H1 (cell line): Measurements from ENCODE around the gene ATP5F1C. TPM values are rescaled to one million over a fixed set of nuclear protein-coding genes. Genes with fewer than 3 reads are reported as not detected.

Source experiments
- CTCF ChIA-PET: fragments of 300-600 bp; sonication (Branson Sonifier 250); formaldehyde crosslinking; loops from one replicate; lab custom pipeline; 2021; ENCODE audit not compliant: partially characterized antibody; lab: Charles Lee
- POLR2A ChIA-PET: fragments of 300-600 bp; sonication (Branson Sonifier 250); formaldehyde crosslinking; loops from one replicate; lab custom pipeline; 2021; ENCODE audit warnings: inconsistent platforms; ENCODE audit not compliant: partially characterized antibody; lab: Charles Lee
- DNase-seq, 2 experiments: peaks; one replicate each; pipeline versions ENCODE4 v3.0.0 to v3.0.0-alpha.2; 2010 to 2022; ENCODE audit warnings: low spot score in 2 of 2, low read depth in 1 of 2, mixed read lengths in 1 of 2
- FAIRE-seq: peaks from 2 replicates; lab custom pipeline; 2011; peaks lifted over from hg19 to GRCh38; lab: Jason Lieb, UNC
- H2AFZ ChIP-seq: 2 replicates; pipeline ENCODE4 v1.8.1; 2012; ENCODE audit warnings: low read length, inconsistent platforms
- H2AK5ac ChIP-seq: 2 replicates; pipeline ENCODE4 v1.6.1; 2013; ENCODE audit warnings: low read depth, low read length
- H2BK120ac ChIP-seq: replicated peaks from 2 replicates; pipeline ENCODE3; 2013; ENCODE audit warnings: low read depth, low read length, inconsistent platforms
- H2BK12ac ChIP-seq: 2 replicates; pipeline ENCODE4 v1.6.1; 2013; ENCODE audit warnings: low read depth, low read length
- H2BK15ac ChIP-seq: 2 replicates; pipeline ENCODE4 v1.6.1; 2013; ENCODE audit warnings: low read length
- H2BK20ac ChIP-seq: 2 replicates; pipeline ENCODE4 v1.6.1; 2013; ENCODE audit warnings: low read length
- H2BK5ac ChIP-seq: 2 replicates; pipeline ENCODE4 v1.6.1; 2013; ENCODE audit warnings: low read depth, low read length
- H3K14ac ChIP-seq: 2 replicates; pipeline ENCODE4 v1.6.1; 2013; ENCODE audit warnings: inconsistent platforms; ENCODE audit not compliant: insufficient read length
- H3K18ac ChIP-seq: 2 replicates; pipeline ENCODE4 v1.6.1; 2013; ENCODE audit warnings: low read length; ENCODE audit errors: extremely low read depth
- H3K23ac ChIP-seq: 2 replicates; pipeline ENCODE4 v1.6.1; 2013; ENCODE audit warnings: inconsistent platforms; ENCODE audit not compliant: insufficient read length
- H3K23me2 ChIP-seq: 2 replicates; pipeline ENCODE4 v1.6.1; 2013; ENCODE audit warnings: low read depth, low read length
- H3K27ac ChIP-seq: 2 replicates; pipeline ENCODE4 v1.6.1; 2011; ENCODE audit warnings: low read depth, low read length, inconsistent platforms
- H3K27me3 ChIP-seq, 4 experiments: replicated peaks in 1 of 4; 1 replicate in 1 of 4; 2 replicates in 3 of 4; pipeline versions ENCODE4 v1.6.1 to v1.8.1; 2011 to 2013; ENCODE audit warnings: low read length in 3 of 4, mild to moderate bottlenecking in 3 of 4, inconsistent platforms in 2 of 4, mixed read lengths in 2 of 4, moderate library complexity in 1 of 4; ENCODE audit not compliant: control insufficient read depth in 3 of 4, insufficient read depth in 3 of 4; ENCODE audit errors: extremely low read depth in 1 of 4
- H3K36me3 ChIP-seq, 4 experiments: 2 replicates each; pipeline versions ENCODE4 v1.6.1 to v1.8.1; 2011 to 2013; ENCODE audit warnings: mild to moderate bottlenecking in 4 of 4, low read length in 3 of 4, moderate library complexity in 2 of 4, control low read depth in 1 of 4, inconsistent platforms in 1 of 4; ENCODE audit not compliant: insufficient read depth in 4 of 4, control insufficient read depth in 2 of 4
- H3K4ac ChIP-seq: replicated peaks from 2 replicates; pipeline ENCODE3; 2013; ENCODE audit warnings: low read length, low read depth, mixed read lengths, inconsistent platforms; ENCODE audit not compliant: insufficient read length
- H3K4me1 ChIP-seq, 4 experiments: replicated peaks in 1 of 4; 1 replicate in 1 of 4; 2 replicates in 3 of 4; pipeline versions ENCODE4 v1.6.1 to v1.8.1; 2011 to 2013; ENCODE audit warnings: low read length in 3 of 4, inconsistent platforms in 2 of 4, mixed read lengths in 1 of 4; ENCODE audit not compliant: insufficient read depth in 4 of 4, control insufficient read depth in 3 of 4
- H3K4me2 ChIP-seq, 2 experiments: 2 replicates each; pipeline versions ENCODE4 v1.6.1 to v1.8.1; 2011 to 2013; ENCODE audit warnings: low read depth in 2 of 2, low read length in 2 of 2, control low read depth in 1 of 2, inconsistent platforms in 1 of 2, mild to moderate bottlenecking in 1 of 2; ENCODE audit not compliant: insufficient read depth in 1 of 2
- H3K4me3 ChIP-seq, 4 experiments: fragments of 200-600, 300-600 bp in 1 of 4; sonication (generic), shearing (Covaris generic), sonication (Bioruptor Twin) in 1 of 4; 2 replicates each; pipeline versions ENCODE4 v1.5.1 to v1.8.1; 2011 to 2016; ENCODE audit warnings: low read length in 4 of 4, low read depth in 3 of 4, control low read depth in 2 of 4, inconsistent platforms in 2 of 4, mild to moderate bottlenecking in 2 of 4, mixed read lengths in 1 of 4, moderate library complexity in 1 of 4; ENCODE audit not compliant: insufficient read depth in 2 of 4; ENCODE audit errors: extremely low read depth in 1 of 4
- H3K56ac ChIP-seq: replicated peaks from 2 replicates; pipeline ENCODE3; 2013; ENCODE audit warnings: low read depth, mild to moderate bottlenecking, mixed read lengths, low read length, inconsistent platforms; ENCODE audit not compliant: insufficient read length
- H3K79me1 ChIP-seq: 2 replicates; pipeline ENCODE4 v1.6.1; 2013; ENCODE audit warnings: low read depth, low read length, control low read depth
- H3K79me2 ChIP-seq, 2 experiments: 2 replicates each; pipeline versions ENCODE4 v1.6.1 to v1.8.1; 2012 to 2013; ENCODE audit warnings: low read length in 2 of 2, mild to moderate bottlenecking in 2 of 2, inconsistent platforms in 1 of 2; ENCODE audit not compliant: insufficient read depth in 2 of 2, control insufficient read depth in 1 of 2
- H3K9ac ChIP-seq, 4 experiments: replicated peaks in 1 of 4; 1 replicate in 1 of 4; 2 replicates in 3 of 4; pipeline versions ENCODE4 v1.6.1 to v1.8.1; 2011 to 2013; ENCODE audit warnings: low read depth in 3 of 4, low read length in 3 of 4, control low read depth in 2 of 4, mild to moderate bottlenecking in 2 of 4, moderate library complexity in 2 of 4, inconsistent platforms in 1 of 4; ENCODE audit errors: extremely low read depth in 1 of 4
- H3K9me3 ChIP-seq, 2 experiments: 2 replicates each; pipeline versions ENCODE4 v1.6.1 to v1.8.1; 2012 to 2013; ENCODE audit warnings: mild to moderate bottlenecking in 2 of 2, moderate library complexity in 2 of 2, control low read depth in 1 of 2, inconsistent platforms in 1 of 2, low read depth in 1 of 2, low read length in 1 of 2, mixed read lengths in 1 of 2; ENCODE audit not compliant: insufficient read depth in 2 of 2
- H4K20me1 ChIP-seq, 2 experiments: replicated peaks in 1 of 2; 2 replicates each; pipeline versions ENCODE3 to v1.8.1; 2011 to 2013; ENCODE audit warnings: inconsistent platforms in 2 of 2, low read length in 2 of 2, mild to moderate bottlenecking in 1 of 2; ENCODE audit not compliant: insufficient read depth in 2 of 2, control insufficient read depth in 1 of 2
- H4K5ac ChIP-seq: 2 replicates; pipeline ENCODE4 v1.6.1; 2013; ENCODE audit warnings: low read length, low read depth, mixed read lengths, inconsistent platforms; ENCODE audit not compliant: insufficient read length
- H4K8ac ChIP-seq: 2 replicates; pipeline ENCODE4 v1.8.0; 2013; ENCODE audit warnings: mild to moderate bottlenecking, moderate library complexity, low read length, inconsistent platforms; ENCODE audit not compliant: insufficient read depth; ENCODE audit errors: extremely low read depth
- H4K91ac ChIP-seq: replicated peaks from 2 replicates; pipeline ENCODE3; 2013; ENCODE audit warnings: low read length, mixed read lengths, inconsistent platforms; ENCODE audit not compliant: insufficient read length
- BACH1 ChIP-seq: IDR thresholded peaks from 2 replicates; pipeline ENCODE4 v1.6.1; 2012; ENCODE audit warnings: low read length, improper control_type of control experiment
- BRCA1 ChIP-seq: IDR thresholded peaks from 2 replicates; pipeline ENCODE4 v1.6.1; 2012; ENCODE audit warnings: low read depth, low read length, improper control_type of control experiment
- CBX5 ChIP-seq: fragments of 300-800, 300-1000 bp; sonication (generic); IDR thresholded peaks from 2 replicates; pipeline ENCODE4 v1.7.1; 2016; ENCODE audit warnings: antibody characterized with exemption, low read length, low read depth
- CEBPB ChIP-seq: IDR thresholded peaks from 2 replicates; pipeline ENCODE4 v1.6.1; 2012; ENCODE audit warnings: low read depth, low read length
- EGR1 ChIP-seq: IDR thresholded peaks from 2 replicates; pipeline ENCODE4 v1.6.1; 2011; ENCODE audit warnings: low read depth, low read length, borderline replicate concordance
- GABPA ChIP-seq: IDR thresholded peaks from 2 replicates; pipeline ENCODE4 v1.6.1; 2011; ENCODE audit warnings: mild to moderate bottlenecking, low read length, moderate library complexity, borderline replicate concordance; ENCODE audit not compliant: insufficient read depth
- GTF2F1 ChIP-seq: IDR thresholded peaks from 2 replicates; pipeline ENCODE4 v1.6.1; 2012; ENCODE audit warnings: low read depth, low read length, improper control_type of control experiment, borderline replicate concordance
- HDAC2 ChIP-seq, 2 experiments: fragments of 300-600 bp in 1 of 2; sonication (generic) in 1 of 2; IDR thresholded peaks; 2 replicates each; pipeline ENCODE4 v1.6.1; 2011 to 2012; ENCODE audit warnings: low read depth in 2 of 2, low read length in 2 of 2, mild to moderate bottlenecking in 2 of 2, moderate library complexity in 2 of 2, borderline replicate concordance in 1 of 2, inconsistent platforms in 1 of 2
- KDM4A ChIP-seq: IDR thresholded peaks from one replicate; pipeline ENCODE4 v1.7.1; 2012; ENCODE audit warnings: low read depth, mild to moderate bottlenecking, moderate library complexity, low read length, inconsistent platforms; ENCODE audit not compliant: severe bottlenecking
- KDM5A ChIP-seq: fragments of 200-600 bp; IDR thresholded peaks from 2 replicates; pipeline ENCODE4 v1.7.1; 2012; ENCODE audit warnings: mild to moderate bottlenecking, low read length, inconsistent platforms, mixed read lengths
- NANOG ChIP-seq: IDR thresholded peaks from 2 replicates; pipeline ENCODE4 v1.6.1; 2011; ENCODE audit warnings: low read length, low read depth, mild to moderate bottlenecking, inconsistent platforms; ENCODE audit not compliant: insufficient read depth, poor library complexity, severe bottlenecking
- PHF8 ChIP-seq: fragments of 200-600 bp; sonication (generic); conservative IDR thresholded peaks from 2 replicates; pipeline ENCODE4 v1.7.1; 2012; ENCODE audit warnings: low read depth, mild to moderate bottlenecking, inconsistent platforms, low read length, moderate library complexity
- SIN3A ChIP-seq, 2 experiments: IDR thresholded peaks in 1 of 2; conservative IDR thresholded peaks in 1 of 2; 2 replicates each; pipeline ENCODE4 v1.6.1; 2011 to 2012; ENCODE audit warnings: low read length in 2 of 2, improper control_type of control experiment in 1 of 2, low read depth in 1 of 2, mild to moderate bottlenecking in 1 of 2
- SP2 ChIP-seq: IDR thresholded peaks from 2 replicates; pipeline ENCODE4 v1.6.1; 2012; ENCODE audit warnings: mild to moderate bottlenecking, low read length, inconsistent platforms
- polyA plus RNA-seq, 7 experiments: library from polyadenylated mRNA; depleted of rRNA in 3 of 7; stranded (reverse) in 5 of 7; unstranded in 2 of 7; fragments of >200 nt in 5 of 7; fragments of 200-250 nt in 2 of 7; gene quantifications; 1 replicate in 5 of 7; 2 replicates in 1 of 7; 4 replicates in 1 of 7; pipeline versions ENCODE4 v1.2.1 to v1.2.3, GENCODE V29; 2011 to 2013; ENCODE audit warnings: missing spikeins in 2 of 7, mixed read lengths in 2 of 7
- total RNA-seq: library from RNA; stranded (reverse); fragmentation: NEBNext Ultra II Directional; extraction: Animal tissue kit (Norgen Biotek cat#: 25700); gene quantifications from 2 replicates; pipeline ENCODE4 v1.2.1, GENCODE V29; 2021

Gene ATP5F1C
- total and polyA plus RNA-seq, 2 of the 8 experiments (the other 6 are each of a cell fraction or from before 2014, with no cell fraction given), result 221 to 265 TPM

GRCh38 chr10:7833210-7833609 is 45.2 kb downstream of the ATP5F1C start:
- Histone ChIP-seq H3K23me2 (no peaks in the 10 kb centered on the region), H3K14ac (no peak overlapping the region), H4K5ac (no peak overlapping the region), H3K4ac (no peak overlapping the region), H3K56ac (no peak overlapping the region), H2BK120ac (no peak overlapping the region), H3K4me3 (no peak overlapping the region), H3K23ac (no peak overlapping the region), H4K20me1 (peaks cover 0 to 1% of the 10 kb centered on the region in 2 experiments), H2AFZ (no peak overlapping the region), H2BK12ac (no peak overlapping the region), H3K36me3 (no peaks in the 10 kb centered on the region; a peak in 1 of 8 replicates), H3K4me1 (0 out of 7 replicates have a peak, but pooled peaks cover 0 to 3% (median 0%) of the 10 kb centered on the region in 4 experiments), H3K27ac (no peak overlapping the region), H2BK20ac (no peak overlapping the region), H3K27me3 (no peaks in the 10 kb centered on the region), H3K79me2 (peaks cover 0 to 12% of the 10 kb centered on the region in 2 experiments; a peak in 2 of 4 replicates), H4K8ac (no peak overlapping the region), H2BK5ac (no peak overlapping the region), H2BK15ac (no peak overlapping the region), H3K4me2 (no peak overlapping the region), H3K79me1 (0 out of 2 replicates have a peak, but pooled peaks cover 3% of the 10 kb centered on the region), H3K9ac (no peak overlapping the region), H3K18ac (no peak overlapping the region), H2AK5ac (no peak overlapping the region), H3K9me3 (no peaks in the 10 kb centered on the region), H4K91ac (no peak overlapping the region)
- ChIA-PET CTCF (interaction anchor here (0.7 kb wide), 1 partner anchor 16 kb away, joined by 3 read pairs; no protein-coding TSS in a partner anchor), POLR2A (no interaction called here)
- FAIRE-seq (no peak), DNase-seq (no peak)
- no peak for TF ChIP-seq NANOG
- no peak for TF ChIP-seq HDAC2 (IDR thresholded peaks at IDR 0.05; ENCODE audit: borderline replicate concordance in 1 of 2, low read depth in 2 of 2, low read length in 2 of 2)
- no peak for TF ChIP-seq CEBPB
- TF ChIP-seq GABPA, result no peak
- TF ChIP-seq SP2, result no peak
- no peak for TF ChIP-seq EGR1
- no peak for TF ChIP-seq KDM4A
- TF ChIP-seq GTF2F1, result no peak
- TF ChIP-seq BRCA1, result no peak
- TF ChIP-seq SIN3A (conservative IDR thresholded peaks at IDR 0.05 in 1 of 2, IDR thresholded peaks at IDR 0.05 in 1 of 2; ENCODE audit: low read depth in 1 of 2, low read length in 2 of 2), result no peak
- TF ChIP-seq KDM5A, result no peak
- TF ChIP-seq PHF8, result no peak
- TF ChIP-seq CBX5, result no peak
- no peak for TF ChIP-seq BACH1
